Measurements from ENCODE around the gene RAD1.

The RAD1 gene

GRCh38 chr5:34941936-34942335 lies 26.6 kb upstream of the RAD1 start:
- TF ChIP-seq, protein P1, sequence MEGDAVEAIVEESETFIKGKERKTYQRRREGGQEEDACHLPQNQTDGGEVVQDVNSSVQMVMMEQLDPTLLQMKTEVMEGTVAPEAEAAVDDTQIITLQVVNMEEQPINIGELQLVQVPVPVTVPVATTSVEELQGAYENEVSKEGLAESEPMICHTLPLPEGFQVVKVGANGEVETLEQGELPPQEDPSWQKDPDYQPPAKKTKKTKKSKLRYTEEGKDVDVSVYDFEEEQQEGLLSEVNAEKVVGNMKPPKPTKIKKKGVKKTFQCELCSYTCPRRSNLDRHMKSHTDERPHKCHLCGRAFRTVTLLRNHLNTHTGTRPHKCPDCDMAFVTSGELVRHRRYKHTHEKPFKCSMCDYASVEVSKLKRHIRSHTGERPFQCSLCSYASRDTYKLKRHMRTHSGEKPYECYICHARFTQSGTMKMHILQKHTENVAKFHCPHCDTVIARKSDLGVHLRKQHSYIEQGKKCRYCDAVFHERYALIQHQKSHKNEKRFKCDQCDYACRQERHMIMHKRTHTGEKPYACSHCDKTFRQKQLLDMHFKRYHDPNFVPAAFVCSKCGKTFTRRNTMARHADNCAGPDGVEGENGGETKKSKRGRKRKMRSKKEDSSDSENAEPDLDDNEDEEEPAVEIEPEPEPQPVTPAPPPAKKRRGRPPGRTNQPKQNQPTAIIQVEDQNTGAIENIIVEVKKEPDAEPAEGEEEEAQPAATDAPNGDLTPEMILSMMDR (IDR thresholded peaks at IDR 0.05), result no peak
- no peak for TF ChIP-seq ZFX (IDR thresholded peaks at IDR 0.05; ENCODE audit: borderline replicate concordance)
- no peak overlapping the region for H3K27ac ChIP-seq

- TF ChIP-seq ZFX (IDR thresholded peaks at IDR 0.05; ENCODE audit: borderline replicate concordance), result no peak
- TF ChIP-seq, protein P1 (IDR thresholded peaks at IDR 0.05), result no peak
Observed at GRCh38 chr5:34932947-34933346, 17.6 kb upstream of the RAD1 start.

DNA sequence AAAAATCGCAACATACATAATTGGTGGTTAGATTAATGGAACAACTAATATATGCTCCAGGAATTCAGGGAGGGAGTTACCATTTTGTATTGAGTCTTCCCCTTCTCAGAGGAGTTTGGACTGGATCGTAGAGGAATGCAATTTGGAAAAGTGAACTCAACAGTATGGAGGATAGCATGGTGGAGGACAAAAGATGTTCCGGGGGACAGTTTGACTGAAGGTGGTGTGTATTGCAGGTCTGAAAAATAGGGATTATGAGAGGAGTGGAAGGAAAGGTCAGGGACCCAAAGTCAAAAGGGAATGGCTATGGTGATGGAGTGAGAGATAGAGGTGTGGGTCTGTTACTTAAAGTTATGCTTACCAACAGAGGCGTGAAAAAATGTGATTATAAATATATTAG lies 15.6 kb upstream of the RAD1 start:
- peak overlapping the region; percentile 91 for H3K27ac ChIP-seq
- no peak for TF ChIP-seq ZFX (IDR thresholded peaks at IDR 0.05; ENCODE audit: borderline replicate concordance)
- TF ChIP-seq, protein P1 (IDR thresholded peaks at IDR 0.05), result no peak

More at GRCh38 chr5:34932947-34933346, 17.6 kb upstream of the RAD1 start:
- H3K27ac ChIP-seq, result no peak overlapping the region

- no peak for TF ChIP-seq ZFX (IDR thresholded peaks at IDR 0.05; ENCODE audit: borderline replicate concordance)
- TF ChIP-seq, protein P1 (IDR thresholded peaks at IDR 0.05), result no peak
- peak overlapping the region; percentile 91 for H3K27ac ChIP-seq
Observed at GRCh38 chr5:34930462-34930844, 15.1 kb upstream of the RAD1 start.

GRCh38 chr5:34929720-34930461 lies 14.6 kb upstream of the RAD1 start:
- H3K27ac ChIP-seq, result peak overlapping the region; percentile 91
- no peak for TF ChIP-seq ZFX (IDR thresholded peaks at IDR 0.05; ENCODE audit: borderline replicate concordance)
- TF ChIP-seq, protein P1 (IDR thresholded peaks at IDR 0.05), result no peak; the same call in 1 of the 2 replicates

DNA sequence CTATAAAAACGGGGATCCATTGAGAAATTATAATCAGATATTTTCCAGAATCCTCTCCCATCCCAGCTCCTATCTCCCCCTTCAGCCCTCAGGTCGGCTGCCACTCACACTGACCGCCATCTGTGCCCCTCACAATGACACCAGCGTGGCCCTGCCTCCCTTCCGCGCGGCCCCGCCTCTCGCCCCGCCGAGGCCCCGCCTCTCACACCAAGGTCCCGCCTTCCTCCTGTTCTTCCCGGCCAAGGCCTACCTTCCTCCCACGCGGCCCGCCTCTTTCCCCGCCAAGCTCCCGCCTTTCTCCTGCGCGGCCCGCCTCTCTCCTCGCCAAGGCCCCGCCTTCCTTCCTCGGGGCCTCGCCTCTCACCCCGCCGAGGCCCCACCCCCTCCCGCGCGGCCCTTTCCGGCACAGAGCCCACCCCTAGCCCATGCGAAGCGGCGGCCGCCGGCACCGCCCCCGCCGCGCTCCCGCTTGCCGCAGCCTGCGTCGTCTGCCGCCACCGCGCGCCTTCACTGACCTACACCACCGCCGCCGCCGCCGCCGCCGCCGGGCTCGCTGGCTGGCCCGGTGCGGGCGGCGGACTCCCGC lies 13.9 kb upstream of the RAD1 start, which contains the start of gene DNAJC21:
Gene DNAJC21, plus strand, starts transcription at position 426 of the 586 bp plus-strand sequence. CDS start 261 bp downstream, outside the sequence.
- TF ChIP-seq, protein P1 (IDR thresholded peaks at IDR 0.05), result no peak
- no peak for TF ChIP-seq ZFX (IDR thresholded peaks at IDR 0.05; ENCODE audit: borderline replicate concordance)
- peak within 1 kb of the TSS; percentile 91 for H3K27ac ChIP-seq

DNA sequence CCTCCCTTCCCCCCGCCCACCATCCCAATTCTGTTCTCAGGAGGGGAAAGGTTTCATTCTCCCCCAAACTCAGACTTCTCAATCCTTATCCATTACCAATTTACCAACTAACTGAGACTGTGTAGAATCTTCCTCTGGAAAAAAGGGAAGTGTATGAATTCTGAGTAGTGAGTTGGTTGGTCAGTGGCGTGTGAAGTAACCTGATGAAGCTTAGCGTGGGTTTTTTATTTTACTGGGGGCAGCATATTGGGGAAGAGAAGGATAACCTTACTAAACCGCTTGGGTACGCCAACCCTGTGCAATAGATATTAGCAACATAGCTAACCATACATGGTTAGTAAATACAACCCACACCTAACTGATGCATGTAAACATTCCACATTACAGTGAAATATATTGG lies 13.0 kb upstream of the RAD1 start:
- TF ChIP-seq ZFX (IDR thresholded peaks at IDR 0.05; ENCODE audit: borderline replicate concordance), result no peak
- TF ChIP-seq, protein P1 (IDR thresholded peaks at IDR 0.05), result no peak
- peak overlapping the region; percentile 91; the same call in 1 of the 2 replicates for H3K27ac ChIP-seq

Measured in 22Rv1 (cell line).